Activated naive CD4-positive, alpha-beta T cell treated with Interleukin-2 at 50 U/mL for 16 hours (primary cell): ENCODE data around the gene GALM.
"Not testable (repeated sequence)": the region's sequence is repeated elsewhere in the genome, so short reads cannot be mapped to it uniquely, and the experiment has no call there.

ENCODE experiments used
- DNase-seq: peaks from one replicate; pipeline ENCODE4 v3.0.0-alpha.2; 2020

Gene GALM

GRCh38 chr2:38665854-38666555 is at the start of gene GALM:
Gene GALM (plus strand): TSS chr2:38666114. CDS start chr2:38666162, 48 bp downstream.
- DNase-seq = peak; percentile 71

DNA sequence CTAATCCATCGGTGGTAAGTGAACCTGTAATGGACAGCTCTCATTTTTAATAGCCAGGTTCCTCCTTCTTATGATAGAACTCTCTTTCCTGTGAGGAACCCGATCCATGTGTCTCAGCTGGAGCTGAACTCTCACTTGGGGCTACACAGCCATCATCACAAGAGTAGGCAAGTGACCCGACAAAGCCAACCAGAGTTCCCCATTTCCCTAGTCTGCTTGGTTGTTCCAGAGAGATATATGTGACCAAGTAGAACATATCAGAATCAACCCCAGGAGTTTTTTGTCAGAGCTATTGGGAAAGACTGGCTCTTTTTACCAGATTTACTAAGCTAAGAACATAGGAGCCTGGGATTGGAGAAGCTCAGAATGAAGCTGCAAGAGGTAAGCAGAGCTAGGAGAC is 48.6 kb upstream of the GALM start:
- no peak for DNase-seq

GRCh38 chr2:38619458-38620164 is 46.3 kb upstream of the GALM start:
- DNase-seq = no peak

GRCh38 chr2:38620282-38620977 is 45.5 kb upstream of the GALM start:
- no peak for DNase-seq

DNA sequence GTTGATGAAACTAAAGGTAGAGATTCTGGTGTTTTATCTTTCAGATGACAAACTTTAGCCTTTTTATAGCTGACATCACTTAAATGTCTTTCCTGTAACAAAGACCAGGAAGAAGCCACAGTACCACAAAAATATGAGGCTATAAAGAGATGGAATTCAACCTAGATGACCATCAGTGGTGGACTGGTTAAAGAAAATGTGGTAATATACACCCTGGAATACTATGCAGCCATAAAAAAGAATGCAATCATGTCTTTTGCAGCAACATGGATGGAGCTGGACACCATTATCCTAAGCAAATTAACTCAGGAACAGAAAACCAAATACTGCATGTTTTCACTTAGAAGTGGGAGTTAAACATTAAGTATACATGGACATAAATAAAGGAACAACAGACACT is 44.9 kb upstream of the GALM start:
- DNase-seq = no peak

DNA sequence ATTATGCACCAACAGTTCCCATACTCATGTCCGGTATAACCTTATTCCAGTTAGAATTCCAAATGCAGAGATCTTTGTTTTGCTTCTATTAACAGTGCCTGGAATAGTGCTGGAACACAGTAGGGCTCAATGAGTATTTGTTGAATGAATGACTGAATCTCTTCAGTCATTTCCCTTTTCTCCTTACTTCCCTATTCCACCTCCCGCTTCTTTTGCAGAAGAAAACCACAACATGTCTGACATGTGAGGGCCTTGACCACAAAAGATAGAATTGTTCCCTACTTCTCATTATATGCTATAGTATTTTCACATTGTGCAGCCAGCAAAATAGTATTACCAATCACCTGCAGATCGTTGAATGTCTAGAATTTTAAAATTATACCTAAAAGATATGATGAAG is 43.7 kb upstream of the GALM start:
- DNase-seq = no peak

GRCh38 chr2:38626326-38627035 is 39.4 kb upstream of the GALM start:
- DNase-seq = peak; percentile 16

- DNase-seq = no peak
Measured at GRCh38 chr2:38627391-38627790, 38.5 kb upstream of the GALM start.

DNA sequence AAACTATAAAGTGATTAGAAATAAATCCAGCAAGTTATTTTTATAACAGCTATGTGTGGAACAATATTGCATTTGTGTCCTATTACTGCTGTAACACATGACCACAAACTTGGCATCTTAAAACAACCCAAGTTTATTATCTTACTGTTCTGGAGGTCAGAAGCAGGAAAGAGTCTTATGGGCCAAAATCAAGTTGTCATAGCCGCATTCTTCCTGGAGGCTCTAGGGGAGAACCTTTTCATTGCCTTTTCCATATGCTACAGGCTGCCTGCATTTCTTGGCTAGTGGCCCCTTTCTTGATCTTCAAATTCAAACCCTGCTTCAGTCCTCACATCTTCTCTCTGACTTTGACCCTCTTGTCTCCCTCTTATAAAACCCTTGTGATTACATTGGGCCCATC is 36.2 kb upstream of the GALM start:
- DNase-seq = no peak

DNA sequence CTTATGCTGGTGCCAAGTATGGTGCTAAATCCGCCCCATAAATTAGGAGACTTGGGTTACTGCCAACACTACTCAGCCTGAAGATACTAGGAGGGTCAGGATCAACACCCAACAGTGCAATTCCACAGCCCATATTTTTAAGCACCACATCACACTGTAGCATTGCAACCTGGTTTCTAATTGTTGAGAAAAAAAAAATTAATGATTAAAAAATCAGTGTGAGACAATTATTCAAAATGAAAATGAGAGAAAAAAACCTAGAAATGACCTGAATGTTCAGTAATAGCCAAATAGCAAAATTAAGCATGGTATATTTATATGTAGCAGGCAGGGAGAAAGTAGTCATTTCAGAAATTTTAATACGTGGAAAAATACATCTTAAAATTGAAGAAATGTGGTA is 33.9 kb upstream of the GALM start:
- DNase-seq = no peak

DNA sequence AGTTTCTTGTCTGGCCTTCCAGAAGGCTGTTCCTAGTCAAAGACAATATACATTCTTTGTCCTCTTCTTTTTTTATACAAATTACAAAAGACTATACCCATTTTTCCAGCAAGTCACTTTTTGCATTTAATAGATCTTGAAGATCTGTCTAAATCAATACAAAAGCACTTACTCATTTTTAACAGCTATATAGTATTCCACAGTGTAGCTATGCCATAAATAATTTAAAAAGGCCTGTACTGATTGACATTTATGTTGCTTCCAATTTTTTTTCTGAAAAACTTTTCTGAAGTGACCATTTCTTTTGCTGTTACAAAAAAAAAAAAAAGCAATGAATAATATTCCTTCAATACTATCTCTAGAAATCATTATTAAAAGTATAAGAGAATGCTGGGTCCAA is 32.9 kb upstream of the GALM start:
- DNase-seq = no peak

- no peak for DNase-seq
Measured at GRCh38 chr2:38633895-38634294, 32.0 kb upstream of the GALM start.

GRCh38 chr2:38634684-38635083 is 31.2 kb upstream of the GALM start:
- DNase-seq = no peak

DNA sequence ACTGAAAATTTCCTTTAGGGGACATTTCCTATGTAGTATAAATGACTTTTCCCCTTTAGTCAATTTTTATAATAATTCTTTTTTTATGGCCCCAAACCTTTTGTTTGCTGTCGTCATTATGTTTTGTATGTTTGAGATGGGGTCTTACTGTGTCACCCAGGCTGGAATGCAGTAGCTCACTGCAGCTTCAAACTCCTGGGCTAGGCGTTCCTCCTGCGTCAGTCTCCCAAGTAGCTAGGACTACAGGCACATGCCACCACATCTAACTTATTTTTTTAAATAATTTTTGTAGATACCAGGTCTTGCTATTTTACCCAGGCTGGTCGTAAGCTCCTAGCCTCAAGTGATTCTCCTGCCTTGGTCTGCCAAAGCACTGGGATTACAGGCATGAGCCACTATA is 30.8 kb upstream of the GALM start:
- DNase-seq = no peak

- DNase-seq = no peak
Measured at GRCh38 chr2:38636069-38636468, 29.8 kb upstream of the GALM start.

- not testable (repeated sequence) for DNase-seq
Measured at GRCh38 chr2:38642373-38643017, 23.4 kb upstream of the GALM start.

DNA sequence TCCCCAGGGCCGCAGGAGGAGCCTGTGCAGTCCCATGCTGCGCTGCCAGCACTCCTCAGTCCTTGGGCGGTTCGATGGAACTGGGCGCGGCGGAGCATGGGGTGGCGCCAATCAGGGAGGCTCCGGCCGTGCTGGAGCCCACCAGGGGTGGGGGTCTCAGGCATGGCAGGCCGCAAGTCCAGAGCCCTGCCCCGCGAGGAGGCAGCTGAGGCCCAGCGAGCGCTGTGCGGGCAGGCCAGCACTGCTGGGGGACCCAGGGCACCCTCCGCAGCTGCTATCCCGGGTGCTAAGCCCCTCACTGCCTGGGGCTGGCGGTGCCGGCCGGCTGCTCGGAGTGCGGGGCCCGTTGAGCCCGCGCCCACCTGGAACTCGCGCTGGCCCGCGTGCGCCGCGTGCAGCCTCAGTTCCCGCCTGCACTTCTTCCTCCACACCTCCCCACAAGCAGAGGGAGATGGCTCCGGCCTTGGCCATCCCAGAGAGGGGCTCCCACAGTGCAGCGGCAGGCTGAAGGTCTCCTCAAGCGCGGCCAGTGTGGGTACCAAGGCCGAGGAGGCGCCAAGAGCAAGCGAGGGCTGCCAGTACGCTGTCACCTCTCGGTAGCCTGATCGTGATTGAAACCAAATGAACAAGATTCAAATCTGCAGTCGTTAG is 22.8 kb upstream of the GALM start:
- no peak for DNase-seq

GRCh38 chr2:38643683-38644511 is 22.0 kb upstream of the GALM start:
- not testable (repeated sequence) for DNase-seq

- DNase-seq = no peak
Measured at GRCh38 chr2:38648107-38648761, 17.7 kb upstream of the GALM start.

DNA sequence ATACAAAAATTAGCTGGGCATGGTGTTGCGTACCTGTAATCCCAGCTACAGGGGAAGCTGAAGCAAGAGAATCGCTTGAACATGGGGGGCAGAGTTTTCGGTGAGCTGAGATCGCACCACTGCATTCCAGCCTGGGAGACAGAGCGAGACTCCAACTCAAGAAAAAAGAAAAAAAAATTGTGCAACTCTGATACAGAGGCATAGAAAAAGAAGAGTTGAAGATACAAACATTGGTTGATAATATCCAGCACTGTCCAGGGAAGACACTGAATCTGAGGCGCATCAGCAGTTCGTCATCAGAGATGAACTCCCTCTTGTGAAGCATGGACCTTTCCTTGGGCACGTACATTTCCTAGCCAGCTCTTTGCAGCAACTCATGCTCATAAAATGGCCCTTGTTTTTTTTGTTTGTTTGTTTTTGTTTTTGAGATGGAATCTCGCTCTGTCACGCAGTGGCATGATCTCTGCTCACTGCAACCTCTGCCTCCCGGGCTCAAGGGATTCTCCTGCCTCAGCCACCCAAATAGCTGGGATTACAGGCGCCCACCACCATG is 16.7 kb upstream of the GALM start:
- DNase-seq = no peak

GRCh38 chr2:38650012-38650411 is 15.9 kb upstream of the GALM start:
- no peak for DNase-seq
